Central memory CD8-positive, alpha-beta T cell (primary cell): ENCODE measurements around the gene PPM1H.

Source experiments
- ATAC-seq: fragments of 150-1000 bp; cut with Tn5 transposase; replicated peaks from 2 replicates; pipeline ENCODE4 v1.10.0; 2022; ENCODE audit warnings: mild to moderate bottlenecking, moderate FRiP score, moderate number of reproducible peaks; ENCODE audit not compliant: poor library complexity, severe bottlenecking; ENCODE audit errors: extremely low read depth
- DNase-seq, 2 donors: peaks; one replicate each; pipeline ENCODE4 v3.0.0; 2021; ENCODE audit warnings: low spot score in 2 of 2
- H3K27ac Mint-ChIP-seq: one replicate; pipeline ENCODE4 v1.8.0; 2022; ENCODE audit warnings: low read depth, mild to moderate bottlenecking, moderate library complexity, mixed read lengths
- H3K27me3 Mint-ChIP-seq: one replicate; pipeline ENCODE4 v1.8.0; 2022; ENCODE audit warnings: mixed read lengths
- H3K36me3 Mint-ChIP-seq: one replicate; pipeline ENCODE4 v1.8.0; 2022; ENCODE audit warnings: mild to moderate bottlenecking, moderate library complexity, mixed read lengths; ENCODE audit not compliant: insufficient read depth
- H3K4me1 Mint-ChIP-seq: one replicate; pipeline ENCODE4 v1.8.0; 2022; ENCODE audit warnings: mixed read lengths
- H3K4me3 Mint-ChIP-seq: one replicate; pipeline ENCODE4 v1.8.0; 2022; ENCODE audit warnings: mild to moderate bottlenecking, moderate library complexity, mixed read lengths
- H3K9me3 Mint-ChIP-seq: one replicate; pipeline ENCODE4 v1.8.0; 2022; ENCODE audit warnings: mixed read lengths

The PPM1H gene

GRCh38 chr12:62805517-62805916 is 129.4 kb downstream of the PPM1H start:
- ATAC-seq, result no peak
- no peaks in the 10 kb centered on the region for H3K27me3 Mint-ChIP-seq

GRCh38 chr12:62803756-62804155 is 131.2 kb downstream of the PPM1H start:
- Mint-ChIP-seq H3K27me3 (no peaks in the 10 kb centered on the region), H3K4me3 (no peak overlapping the region), H3K27ac (no peak overlapping the region), H3K9me3 (no peaks in the 10 kb centered on the region), H3K4me1 (no peaks in the 10 kb centered on the region), H3K36me3 (no peaks in the 10 kb centered on the region)
- ATAC-seq, result no peak
- no peak for DNase-seq

More at GRCh38 chr12:62805517-62805916, 129.4 kb downstream of the PPM1H start:
- Mint-ChIP-seq H3K4me3 (no peak overlapping the region), H3K9me3 (no peaks in the 10 kb centered on the region), H3K27ac (no peak overlapping the region), H3K4me1 (no peaks in the 10 kb centered on the region), H3K36me3 (no peaks in the 10 kb centered on the region)
- no peak for DNase-seq

DNA sequence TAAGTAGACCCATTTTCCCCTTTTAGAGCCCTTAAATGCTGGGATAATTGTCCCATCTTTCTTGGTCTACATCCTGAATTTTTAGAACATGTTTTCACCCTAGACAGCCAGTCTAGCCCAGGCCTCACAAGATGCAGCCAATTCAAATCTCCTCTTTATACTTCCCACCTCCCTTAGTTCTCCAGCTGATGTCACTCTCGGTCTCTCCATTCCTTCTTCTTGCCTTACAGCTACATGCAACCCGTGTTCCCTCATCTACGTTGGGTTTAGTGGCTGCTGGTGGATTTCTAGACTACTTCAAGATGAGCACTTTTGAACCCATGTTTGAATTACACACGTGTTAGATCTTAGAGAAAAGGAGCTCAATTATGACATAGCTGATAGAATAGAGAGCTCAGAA is 132.0 kb downstream of the PPM1H start:
- no peaks in the 10 kb centered on the region for H3K36me3 Mint-ChIP-seq
- H3K27ac Mint-ChIP-seq, result no peak overlapping the region
- DNase-seq (no peak), ATAC-seq (no peak)
- no peaks in the 10 kb centered on the region for H3K27me3 Mint-ChIP-seq
- H3K9me3 Mint-ChIP-seq, result no peaks in the 10 kb centered on the region
- no peaks in the 10 kb centered on the region for H3K4me1 Mint-ChIP-seq
- H3K4me3 Mint-ChIP-seq, result no peak overlapping the region

GRCh38 chr12:62802321-62802720 is 132.6 kb downstream of the PPM1H start:
- Mint-ChIP-seq H3K36me3 (no peaks in the 10 kb centered on the region), H3K4me1 (no peaks in the 10 kb centered on the region), H3K27ac (no peak overlapping the region), H3K27me3 (no peaks in the 10 kb centered on the region), H3K4me3 (no peak overlapping the region), H3K9me3 (no peaks in the 10 kb centered on the region)
- DNase-seq (no peak), ATAC-seq (no peak)

DNA sequence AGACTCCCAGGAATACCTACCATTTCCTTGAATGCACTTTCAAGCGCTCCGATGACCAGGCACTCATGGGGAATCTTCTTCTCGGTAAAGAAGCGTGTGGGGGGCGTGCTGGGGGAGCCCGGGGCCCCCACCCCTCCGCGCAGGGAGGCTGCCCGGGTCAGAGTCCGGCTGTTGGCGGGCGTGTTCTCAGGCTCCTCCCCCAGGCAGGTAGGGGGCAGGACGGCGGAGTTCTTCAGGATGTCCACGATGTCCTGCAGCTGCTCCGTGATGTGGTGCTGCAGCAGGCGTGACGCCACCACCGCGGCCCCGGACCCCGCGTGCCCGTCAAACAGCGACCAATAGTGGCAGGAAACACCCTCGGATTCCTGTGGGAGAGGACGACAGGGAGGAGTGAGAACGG is 133.2 kb downstream of the PPM1H start:
- Mint-ChIP-seq H3K4me1 (no peaks in the 10 kb centered on the region), H3K27ac (no peak overlapping the region), H3K9me3 (no peaks in the 10 kb centered on the region), H3K27me3 (no peaks in the 10 kb centered on the region), H3K36me3 (no peaks in the 10 kb centered on the region), H3K4me3 (no peak overlapping the region)
- ATAC-seq (no peak), DNase-seq (no peak)

DNA sequence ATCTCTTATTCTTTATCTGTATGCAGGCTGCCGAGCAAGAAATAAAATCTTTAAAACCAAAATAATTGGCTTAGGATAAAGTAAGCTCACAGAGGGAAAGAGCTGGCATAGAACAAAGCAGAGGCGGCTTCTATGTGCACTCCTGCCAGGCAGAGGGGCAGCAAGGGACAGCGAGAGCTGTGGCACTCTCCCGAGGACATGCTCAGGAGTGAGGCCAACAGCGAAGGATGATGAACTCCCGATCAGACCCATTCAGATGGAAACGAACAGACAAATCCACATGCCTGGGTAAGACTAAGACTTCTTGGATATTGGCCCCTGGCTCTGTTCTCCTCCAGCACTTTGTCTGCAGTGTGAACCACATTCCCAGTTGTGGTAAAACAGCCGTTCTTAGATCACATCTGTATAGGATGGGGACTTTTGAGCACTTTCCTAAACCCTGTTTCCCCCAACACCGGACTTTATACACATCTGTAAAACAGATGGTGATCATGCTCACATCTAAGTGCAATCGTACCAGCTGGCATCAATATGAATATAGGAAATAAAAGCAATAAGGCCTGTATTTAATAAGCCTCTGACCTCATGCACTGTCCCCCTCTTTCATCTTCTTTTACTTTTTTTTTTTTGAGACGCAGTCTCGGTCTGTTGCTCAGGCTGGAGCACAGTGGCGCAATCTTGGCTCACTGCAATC is 134.1 kb downstream of the PPM1H start:
- ATAC-seq (no peak), DNase-seq (no peak)
- H3K4me3 Mint-ChIP-seq, result no peak overlapping the region
- H3K4me1 Mint-ChIP-seq, result no peaks in the 10 kb centered on the region
- no peak overlapping the region for H3K27ac Mint-ChIP-seq
- H3K27me3 Mint-ChIP-seq, result no peaks in the 10 kb centered on the region
- H3K9me3 Mint-ChIP-seq, result no peaks in the 10 kb centered on the region
- no peaks in the 10 kb centered on the region for H3K36me3 Mint-ChIP-seq

- H3K27ac Mint-ChIP-seq, result no peak overlapping the region
- H3K4me3 Mint-ChIP-seq, result no peak overlapping the region
- no peak for ATAC-seq
- H3K27me3 Mint-ChIP-seq, result no peaks in the 10 kb centered on the region
- H3K9me3 Mint-ChIP-seq, result no peaks in the 10 kb centered on the region
- DNase-seq, result no peak
- no peaks in the 10 kb centered on the region for H3K4me1 Mint-ChIP-seq
- no peaks in the 10 kb centered on the region for H3K36me3 Mint-ChIP-seq
These were observed 135.1 kb downstream of the PPM1H start for GRCh38 chr12:62799766-62800406.

- no peak overlapping the region for H3K27ac Mint-ChIP-seq
- peak in 1 of 2 donors; percentile 28 for DNase-seq
- H3K36me3 Mint-ChIP-seq, result no peaks in the 10 kb centered on the region
- H3K9me3 Mint-ChIP-seq, result no peaks in the 10 kb centered on the region
- no peak overlapping the region for H3K4me3 Mint-ChIP-seq
- H3K4me1 Mint-ChIP-seq, result no peaks in the 10 kb centered on the region
- ATAC-seq, result peak; percentile 60
- no peaks in the 10 kb centered on the region for H3K27me3 Mint-ChIP-seq
These were observed 135.7 kb downstream of the PPM1H start for GRCh38 chr12:62799126-62799736.

DNA sequence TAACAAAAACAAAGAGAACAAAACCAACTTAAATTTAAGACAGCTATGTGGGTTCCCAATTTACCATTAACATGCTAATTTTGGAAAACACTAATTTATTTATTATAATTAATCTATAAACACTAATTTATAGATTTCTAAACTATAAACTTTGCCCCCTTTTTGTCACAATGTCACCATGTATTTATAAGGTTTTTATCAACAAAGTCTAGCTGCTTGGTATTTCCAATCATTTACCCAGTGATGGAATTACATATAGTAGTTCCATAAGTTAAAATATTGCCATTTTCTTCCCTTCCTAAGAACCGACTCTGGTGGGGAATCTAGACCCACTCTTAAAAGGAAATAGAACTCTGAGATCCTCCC is 140.7 kb downstream of the PPM1H start:
- no peaks in the 10 kb centered on the region for H3K9me3 Mint-ChIP-seq
- no peaks in the 10 kb centered on the region for H3K4me1 Mint-ChIP-seq
- no peak overlapping the region for H3K4me3 Mint-ChIP-seq
- H3K27ac Mint-ChIP-seq, result no peak overlapping the region
- DNase-seq (no peak), ATAC-seq (no peak)
- H3K36me3 Mint-ChIP-seq, result no peaks in the 10 kb centered on the region
- H3K27me3 Mint-ChIP-seq, result no peaks in the 10 kb centered on the region

DNA sequence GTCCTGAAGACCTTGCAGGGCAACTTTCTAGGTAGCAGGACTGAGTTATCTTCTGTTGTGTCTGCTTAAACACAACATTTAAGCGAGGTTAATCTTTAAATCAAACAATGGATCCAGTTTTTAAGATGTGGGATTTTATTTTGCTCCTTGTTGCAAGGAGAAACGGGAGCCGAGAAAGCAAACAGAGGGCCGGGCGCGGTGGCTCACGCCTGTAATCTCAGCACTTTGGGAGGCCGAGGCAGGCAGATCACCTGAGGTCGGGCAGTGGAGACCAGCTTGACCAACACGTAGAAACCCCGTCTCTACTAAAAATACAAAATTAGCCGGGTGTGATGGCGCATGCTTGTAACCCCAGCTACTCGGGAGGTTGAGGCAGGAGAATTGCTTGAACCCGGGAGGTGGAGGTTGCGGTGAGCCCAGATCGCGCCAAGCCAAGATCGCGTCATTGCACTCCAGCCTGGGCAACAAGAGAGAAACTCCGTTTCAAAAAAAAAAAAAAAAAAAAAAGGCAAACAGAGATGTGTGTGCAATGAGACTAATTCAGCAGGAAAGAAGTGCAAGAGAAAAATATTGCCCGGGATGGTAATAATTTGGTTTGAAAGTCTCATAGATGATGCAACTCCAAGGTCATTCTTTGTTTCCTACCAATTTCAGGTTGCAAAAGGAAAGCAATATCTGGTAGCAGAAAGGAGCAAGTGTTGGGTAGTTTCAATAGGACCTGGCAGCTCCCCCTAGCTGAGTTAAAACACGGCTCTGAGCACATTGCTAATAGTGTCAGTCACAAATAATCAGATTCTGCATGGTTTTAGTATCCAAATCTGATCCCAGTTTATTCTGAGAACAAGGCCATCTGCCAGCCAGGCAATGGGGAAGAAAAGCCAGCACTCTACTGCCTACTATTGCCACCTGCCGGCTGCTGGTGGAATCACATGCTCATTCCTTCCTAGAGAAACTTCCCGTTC is 141.4 kb downstream of the PPM1H start:
- DNase-seq (peak; percentile 45 to 68), ATAC-seq (no peak)
- Mint-ChIP-seq H3K27me3 (no peaks in the 10 kb centered on the region), H3K27ac (no peak overlapping the region), H3K4me1 (no peaks in the 10 kb centered on the region), H3K4me3 (no peak overlapping the region), H3K9me3 (no peaks in the 10 kb centered on the region), H3K36me3 (no peaks in the 10 kb centered on the region)

DNA sequence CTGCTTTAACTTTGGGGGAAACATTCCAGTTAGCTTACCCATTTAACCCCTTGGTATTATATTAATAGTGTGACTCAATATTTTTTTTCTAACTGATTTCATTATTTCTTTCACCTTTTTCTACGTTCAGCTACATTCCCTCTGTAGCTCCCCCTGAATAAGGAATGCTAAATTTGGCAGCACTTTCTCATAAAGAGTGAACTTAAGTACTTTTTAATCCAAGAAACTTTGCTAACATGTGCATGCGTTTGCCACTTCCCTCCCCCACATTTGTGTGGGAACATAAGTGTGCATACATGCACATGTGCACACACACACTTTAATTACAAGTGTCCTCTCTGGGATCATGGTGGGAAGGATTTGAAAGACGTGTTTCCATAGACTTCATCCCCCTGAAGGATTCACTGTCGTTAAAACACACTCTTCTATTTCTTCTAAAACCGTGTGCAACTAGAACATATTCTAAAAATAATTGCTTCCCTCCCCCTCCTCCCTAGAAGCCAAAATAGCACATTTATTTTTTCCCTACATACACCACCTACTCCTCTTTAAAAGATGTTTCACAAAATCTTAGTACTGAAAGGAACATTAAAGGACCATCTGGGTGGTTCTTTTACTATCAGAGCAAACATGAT is 142.6 kb downstream of the PPM1H start:
- no peak for DNase-seq

DNA sequence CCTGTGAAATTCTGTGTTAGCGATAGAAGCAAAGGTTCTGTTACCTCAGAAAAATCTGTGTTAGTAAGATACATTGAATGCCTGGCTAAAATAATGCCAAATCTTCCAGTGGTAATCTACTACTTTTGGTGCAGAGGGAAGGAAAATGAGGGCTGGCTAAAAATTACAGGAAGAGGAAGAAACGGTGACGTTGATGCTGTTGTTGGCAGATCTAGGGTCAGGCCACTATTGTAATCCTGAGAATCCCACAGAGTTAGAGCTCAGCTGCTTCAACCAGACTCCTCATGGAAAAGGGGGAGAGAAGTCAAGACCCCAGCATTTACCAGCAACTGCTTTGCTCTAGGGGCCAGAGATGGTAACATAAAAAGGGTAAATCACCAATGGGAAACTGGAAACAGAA is 145.1 kb downstream of the PPM1H start:
- ATAC-seq (no peak), DNase-seq (no peak)
- H3K27me3 Mint-ChIP-seq, result peaks cover 10% of the 10 kb centered on the region
- no peak overlapping the region for H3K4me3 Mint-ChIP-seq
- no peak overlapping the region for H3K27ac Mint-ChIP-seq
- no peaks in the 10 kb centered on the region for H3K9me3 Mint-ChIP-seq
- no peaks in the 10 kb centered on the region for H3K36me3 Mint-ChIP-seq
- peaks cover 6% of the 10 kb centered on the region for H3K4me1 Mint-ChIP-seq

More for the DNA sequence above, 142.6 kb downstream of the PPM1H start:
- H3K27me3 Mint-ChIP-seq, result no peaks in the 10 kb centered on the region
- H3K4me3 Mint-ChIP-seq, result no peak overlapping the region
- H3K9me3 Mint-ChIP-seq, result no peaks in the 10 kb centered on the region
- H3K36me3 Mint-ChIP-seq, result no peaks in the 10 kb centered on the region
- no peak overlapping the region for H3K27ac Mint-ChIP-seq
- H3K4me1 Mint-ChIP-seq, result no peaks in the 10 kb centered on the region
- ATAC-seq, result no peak
